T-helper 2 cell treated with Interferon-gamma antibody and Interleukin-4, amounts not matched to agents 100 ng/mL and 5 ng/mL, for 36 hours (primary cell): ENCODE results near the gene ATG2B. TPM values are rescaled to one million over a fixed set of nuclear protein-coding genes. Genes with fewer than 3 reads are reported as not detected.
"Not testable (repeated sequence)": the region's sequence is repeated elsewhere in the genome, so short reads cannot be mapped to it uniquely, and the experiment has no call there.

Source experiments
- intact Hi-C: fragments of 100-400 bp; cut with micrococcal nuclease; formaldehyde crosslinking; loops from one replicate; pipeline ENCODE4 v1.15.1; 2023
- total RNA-seq: library from RNA; stranded (reverse); gene quantifications from 2 replicates; pipeline ENCODE4 v1.2.3, GENCODE V29; 2022

The ATG2B gene
- total RNA-seq, 1 donor from 2014 or later = 18.8 TPM

- intact Hi-C loops = no loop called here
These were observed 108.5 kb downstream of the ATG2B start for GRCh38 chr14:96254687-96255086.

GRCh38 chr14:96252999-96253539, 110.1 kb downstream of the ATG2B start:
- intact Hi-C loops = no loop called here

- intact Hi-C loops = no loop called here
These were observed 110.7 kb downstream of the ATG2B start for GRCh38 chr14:96252323-96252998.

GRCh38 chr14:96251656-96252155, 111.4 kb downstream of the ATG2B start:
- intact Hi-C loops = no loop called here

GRCh38 chr14:96250485-96250884, 112.7 kb downstream of the ATG2B start:
- intact Hi-C loops = no loop called here

GRCh38 chr14:96249029-96249428, 114.1 kb downstream of the ATG2B start:
- intact Hi-C loops = no loop called here

GRCh38 chr14:96247031-96247430, 116.1 kb downstream of the ATG2B start:
- intact Hi-C loops = no loop called here

- intact Hi-C loops = no loop called here
These were observed 116.6 kb downstream of the ATG2B start for GRCh38 chr14:96246539-96246847.

- intact Hi-C loops = no loop called here
These were observed 117.2 kb downstream of the ATG2B start for GRCh38 chr14:96245710-96246538.

- intact Hi-C loops = not testable (repeated sequence)
These were observed 118.1 kb downstream of the ATG2B start for GRCh38 chr14:96245074-96245473.

- intact Hi-C loops = no loop called here
These were observed 119.4 kb downstream of the ATG2B start for GRCh38 chr14:96243785-96244184.

- intact Hi-C loops = no loop called here
These were observed 121.0 kb downstream of the ATG2B start for GRCh38 chr14:96242126-96242525.

GRCh38 chr14:96240641-96241040, 122.5 kb downstream of the ATG2B start:
- intact Hi-C loops = no loop called here

GRCh38 chr14:96239711-96240141, 123.4 kb downstream of the ATG2B start:
- intact Hi-C loops = no loop called here

GRCh38 chr14:96238676-96239265, 124.4 kb downstream of the ATG2B start:
- intact Hi-C loops = no loop called here

GRCh38 chr14:96237641-96238040, 125.5 kb downstream of the ATG2B start:
- intact Hi-C loops = no loop called here

GRCh38 chr14:96235426-96235825, 127.7 kb downstream of the ATG2B start:
- intact Hi-C loops = no loop called here

- intact Hi-C loops = no loop called here
These were observed 129.5 kb downstream of the ATG2B start for GRCh38 chr14:96233661-96234060.

GRCh38 chr14:96232506-96232905, 130.6 kb downstream of the ATG2B start:
- intact Hi-C loops = no loop called here

- intact Hi-C loops = no loop called here
These were observed 131.5 kb downstream of the ATG2B start for GRCh38 chr14:96231526-96232130.

GRCh38 chr14:96231056-96231455, 132.1 kb downstream of the ATG2B start:
- intact Hi-C loops = no loop called here

GRCh38 chr14:96229315-96229714, 133.8 kb downstream of the ATG2B start:
- intact Hi-C loops = no loop called here
